ENCODE measurements around the gene NEAT1. TPM values are rescaled to one million over a fixed set of nuclear protein-coding genes. Genes with fewer than 3 reads are reported as not detected.

NEAT1 gene
- total and polyA plus RNA-seq, 9 of the 15 experiments (the other 6 are each of a cell fraction or from before 2014, with no cell fraction given), result 20.1 to 389 (median 62.8) TPM

- TF ChIP-seq ZNF24 (IDR thresholded peaks at IDR 0.05) (0 out of 2 replicates have a peak, but pooled peaks have one; percentile 12), FOXK1 (CRISPR knock-in tag; IDR thresholded peaks at IDR 0.05; ENCODE audit: borderline replicate concordance) (peak; percentile 95), DDX20 (tag; IDR thresholded peaks at IDR 0.05; ENCODE audit: low read depth) (no peak), ILF3 (IDR thresholded peaks at IDR 0.05; ENCODE audit: borderline replicate concordance) (no peak), STAT5B (CRISPR knock-in tag; IDR thresholded peaks at IDR 0.05) (no peak), REST (IDR thresholded peaks at IDR 0.05; ENCODE audit: borderline replicate concordance) (peak; percentile 89), REST (CRISPR knock-in tag; IDR thresholded peaks at IDR 0.05; ENCODE audit: low read depth) (peak; percentile 74), HMGN3 (IDR thresholded peaks at IDR 0.05; ENCODE audit: borderline replicate concordance, extremely low read depth, insufficient read length, low read depth, low read length) (peak; percentile 94), ELF4 (CRISPR knock-in tag; IDR thresholded peaks at IDR 0.05) (peak; percentile 70; the same call in 1 of the 2 replicates), SAFB2 (IDR thresholded peaks at IDR 0.05; ENCODE audit: borderline replicate concordance, low read depth, low read length, severe bottlenecking) (no peak), ZNF224 (CRISPR knock-in tag; IDR thresholded peaks at IDR 0.05) (no peak), ZKSCAN1 (IDR thresholded peaks at IDR 0.05; ENCODE audit: low read depth, low read length) (no peak), MTF1 (CRISPR knock-in tag; IDR thresholded peaks at IDR 0.05; ENCODE audit: borderline replicate concordance) (peak; percentile 25; the same call in 1 of the 2 replicates), TCFL5 (CRISPR knock-in tag; conservative IDR thresholded peaks at IDR 0.05) (0 out of 2 replicates have a peak, but pooled peaks have one; percentile 41), KAT8 (IDR thresholded peaks at IDR 0.05; ENCODE audit: low read depth) (no peak), ZNF12 (CRISPR knock-in tag; IDR thresholded peaks at IDR 0.05) (0 out of 2 replicates have a peak, but pooled peaks have one; percentile 60), ZNF212 (CRISPR knock-in tag; IDR thresholded peaks at IDR 0.05) (peak; percentile 71; the same call in 1 of the 2 replicates), HOXB6 (CRISPR knock-in tag; IDR thresholded peaks at IDR 0.05; ENCODE audit: borderline replicate concordance) (no peak), EP400 (IDR thresholded peaks at IDR 0.05) (peak; percentile 95), ZNF57 (CRISPR knock-in tag; IDR thresholded peaks at IDR 0.05) (no peak), NFE2L1 (tag; IDR thresholded peaks at IDR 0.05; ENCODE audit: borderline replicate concordance, low read depth) (no peak), SREBF2 (CRISPR knock-in tag; IDR thresholded peaks at IDR 0.05) (0 out of 2 replicates have a peak, but pooled peaks have one; percentile 29)
Measured at GRCh38 chr11:65382033-65382803, 40.4 kb upstream of the NEAT1 start, which contains the start of gene SLC25A45 (continued).

Data from K562 (cell line).